Epithelial cell of esophagus (primary cell): ENCODE results near the gene PSMD6.

Experiments
- DNase-seq: peaks from one replicate; pipeline ENCODE4 v3.0.0; 2010; ENCODE audit warnings: low read depth
- H3K4me3 ChIP-seq: 2 replicates; pipeline ENCODE4 v1.5.1; 2011; ENCODE audit warnings: mild to moderate bottlenecking, low read length, control low read depth
- TF ChIP-seq, protein P1 (sequence below): IDR thresholded peaks from 2 replicates; pipeline ENCODE4 v1.5.1; 2011; ENCODE audit warnings: low read depth, mild to moderate bottlenecking, low read length, control low read depth, inconsistent platforms; ENCODE audit not compliant: insufficient read depth; ENCODE audit errors: missing control alignments

Gene PSMD6

GRCh38 chr3:63972196-63972595 lies 51.1 kb downstream of the PSMD6 start:
- no peak overlapping the region for H3K4me3 ChIP-seq
- TF ChIP-seq, protein P1, sequence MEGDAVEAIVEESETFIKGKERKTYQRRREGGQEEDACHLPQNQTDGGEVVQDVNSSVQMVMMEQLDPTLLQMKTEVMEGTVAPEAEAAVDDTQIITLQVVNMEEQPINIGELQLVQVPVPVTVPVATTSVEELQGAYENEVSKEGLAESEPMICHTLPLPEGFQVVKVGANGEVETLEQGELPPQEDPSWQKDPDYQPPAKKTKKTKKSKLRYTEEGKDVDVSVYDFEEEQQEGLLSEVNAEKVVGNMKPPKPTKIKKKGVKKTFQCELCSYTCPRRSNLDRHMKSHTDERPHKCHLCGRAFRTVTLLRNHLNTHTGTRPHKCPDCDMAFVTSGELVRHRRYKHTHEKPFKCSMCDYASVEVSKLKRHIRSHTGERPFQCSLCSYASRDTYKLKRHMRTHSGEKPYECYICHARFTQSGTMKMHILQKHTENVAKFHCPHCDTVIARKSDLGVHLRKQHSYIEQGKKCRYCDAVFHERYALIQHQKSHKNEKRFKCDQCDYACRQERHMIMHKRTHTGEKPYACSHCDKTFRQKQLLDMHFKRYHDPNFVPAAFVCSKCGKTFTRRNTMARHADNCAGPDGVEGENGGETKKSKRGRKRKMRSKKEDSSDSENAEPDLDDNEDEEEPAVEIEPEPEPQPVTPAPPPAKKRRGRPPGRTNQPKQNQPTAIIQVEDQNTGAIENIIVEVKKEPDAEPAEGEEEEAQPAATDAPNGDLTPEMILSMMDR = no peak
- DNase-seq = peak; percentile 52

DNA sequence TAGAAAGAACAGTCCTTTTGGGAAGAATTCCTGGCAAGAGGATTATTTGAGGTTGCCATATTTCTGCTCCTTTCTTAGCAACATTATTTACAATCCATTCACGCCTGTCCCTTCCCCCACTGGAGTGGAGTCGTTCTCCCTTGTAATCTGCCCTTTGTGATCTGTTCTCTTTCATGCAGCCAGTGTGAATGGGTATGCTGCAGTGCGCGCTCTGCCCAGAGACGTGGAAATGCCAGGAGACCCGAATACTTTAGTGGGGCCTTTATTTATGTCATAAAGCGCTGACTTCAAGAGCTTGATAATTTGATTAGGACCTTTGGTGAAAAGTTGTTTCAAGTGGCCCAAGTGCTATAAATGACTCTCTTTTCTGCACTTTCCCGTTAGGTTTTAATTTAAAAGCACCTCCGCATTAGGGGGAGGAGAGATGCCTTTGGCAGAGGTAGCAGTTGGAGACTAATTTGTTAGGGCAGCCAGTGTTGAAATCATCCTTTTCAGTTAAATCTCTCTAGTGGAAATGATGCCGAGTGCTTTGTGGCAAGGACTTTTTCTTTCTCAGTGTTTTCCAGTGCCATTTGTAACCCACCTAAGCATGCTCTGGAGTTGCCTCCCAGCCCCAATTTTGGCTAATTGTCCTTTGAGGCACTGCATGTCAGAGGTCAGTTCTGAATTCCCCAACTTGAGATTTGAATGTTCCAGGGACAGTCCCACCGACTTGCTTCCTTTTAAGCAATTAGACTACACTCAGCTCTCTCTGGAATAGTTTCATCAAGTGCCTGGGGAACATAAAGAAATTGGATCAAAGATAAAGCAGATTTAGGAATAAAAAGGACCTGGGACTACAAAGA lies 52.4 kb downstream of the PSMD6 start:
- TF ChIP-seq, protein P1 = no peak
- H3K4me3 ChIP-seq = no peak overlapping the region
- no peak for DNase-seq

- H3K4me3 ChIP-seq = no peak overlapping the region
- no peak for DNase-seq
- TF ChIP-seq, protein P1 = no peak
Measured at GRCh38 chr3:63969876-63970275, 53.4 kb downstream of the PSMD6 start.

GRCh38 chr3:63968612-63969350 lies 54.5 kb downstream of the PSMD6 start:
- TF ChIP-seq, protein P1 = no peak
- no peak overlapping the region for H3K4me3 ChIP-seq
- peak; percentile 40 for DNase-seq

- H3K4me3 ChIP-seq = peak overlapping the region; percentile 6
- TF ChIP-seq, protein P1 = no peak
Measured at GRCh38 chr3:63967675-63968611, 55.4 kb downstream of the PSMD6 start.

DNA sequence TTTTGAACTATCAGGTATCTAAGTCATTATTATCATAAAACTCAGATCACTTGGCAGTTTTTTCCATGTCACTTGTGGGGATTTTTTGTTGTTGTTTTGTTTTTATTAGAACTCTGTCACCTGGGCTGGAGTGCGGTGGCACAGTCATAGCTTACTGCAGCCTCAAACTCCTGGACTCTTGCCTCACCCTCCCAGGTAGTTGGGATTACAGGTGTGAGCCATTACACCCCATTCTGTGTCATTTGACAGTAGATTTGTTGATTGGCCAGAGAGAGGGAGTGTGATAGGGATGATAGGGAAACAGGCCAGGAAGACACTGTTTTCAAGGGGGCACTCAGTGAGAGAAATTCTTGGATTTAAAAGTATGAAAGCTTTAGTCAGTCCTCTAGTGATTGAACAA lies 56.4 kb downstream of the PSMD6 start:
- TF ChIP-seq, protein P1 = no peak
- DNase-seq = peak; percentile 54
- H3K4me3 ChIP-seq = no peak overlapping the region

More at GRCh38 chr3:63967675-63968611, 55.4 kb downstream of the PSMD6 start:
- peak; percentile 35 for DNase-seq
